HFFc6 (cell line): Measurements from ENCODE around the gene PITX1. TPM values are rescaled to one million over a fixed set of nuclear protein-coding genes. Genes with fewer than 3 reads are reported as not detected.
"Not testable (repeated sequence)": the region's sequence is repeated elsewhere in the genome, so short reads cannot be mapped to it uniquely, and the experiment has no call there.

Source experiments
- DNase-seq: peaks from one replicate; pipeline ENCODE4 v3.0.0-alpha.2; 2018
- H3K27ac Mint-ChIP-seq: 2 replicates; pipeline ENCODE4 v1.8.0; 2020; ENCODE audit warnings: mild to moderate bottlenecking, mixed read lengths
- H3K27me3 Mint-ChIP-seq: 2 replicates; pipeline ENCODE4 v1.8.0; 2021; ENCODE audit warnings: mild to moderate bottlenecking, moderate library complexity, mixed read lengths; ENCODE audit not compliant: insufficient read depth
- H3K36me3 Mint-ChIP-seq: 2 replicates; pipeline ENCODE4 v1.8.0; 2021; ENCODE audit warnings: low read depth, mixed read lengths
- H3K4me1 Mint-ChIP-seq: 2 replicates; pipeline ENCODE4 v1.8.0; 2020; ENCODE audit warnings: low read depth, mixed read lengths
- H3K4me3 Mint-ChIP-seq: 2 replicates; pipeline ENCODE4 v1.8.0; 2020; ENCODE audit warnings: mild to moderate bottlenecking, moderate library complexity, mixed read lengths
- H3K9me3 Mint-ChIP-seq: 2 replicates; pipeline ENCODE4 v1.8.0; 2020; ENCODE audit warnings: mild to moderate bottlenecking, mixed read lengths
- CTCF ChIP-seq: fragments of 200-600 bp; sonication (generic); IDR thresholded peaks from 2 replicates; pipeline ENCODE4 v1.5.0; 2021; ENCODE audit warnings: antibody characterized with exemption, mild to moderate bottlenecking
- total RNA-seq, 6 experiments: library from RNA; stranded (reverse); fragmentation: NEBNext Ultra II Directional; extraction: Animal tissue kit (Norgen Biotek cat#: 25700); gene quantifications; 2 replicates in 1 of 6; 3 replicates in 5 of 6; pipeline ENCODE4 v1.2.3, GENCODE V29; 2021

PITX1 gene
- total RNA-seq, 6 experiments from 2014 or later, result 13.4 to 26.0 (median 14.8) TPM

GRCh38 chr5:135007749-135008363, 26.2 kb downstream of the PITX1 start:
- H3K27ac Mint-ChIP-seq, result no peak overlapping the region
- H3K9me3 Mint-ChIP-seq, result no peaks in the 10 kb centered on the region
- DNase-seq, result no peak
- peaks cover 2% of the 10 kb centered on the region; the same call in 1 of the 2 replicates for H3K27me3 Mint-ChIP-seq
- no peaks in the 10 kb centered on the region for H3K4me1 Mint-ChIP-seq
- no peak overlapping the region for H3K4me3 Mint-ChIP-seq
- no peaks in the 10 kb centered on the region; the same call in 1 of the 2 replicates for H3K36me3 Mint-ChIP-seq
- TF ChIP-seq CTCF, result no peak

DNA sequence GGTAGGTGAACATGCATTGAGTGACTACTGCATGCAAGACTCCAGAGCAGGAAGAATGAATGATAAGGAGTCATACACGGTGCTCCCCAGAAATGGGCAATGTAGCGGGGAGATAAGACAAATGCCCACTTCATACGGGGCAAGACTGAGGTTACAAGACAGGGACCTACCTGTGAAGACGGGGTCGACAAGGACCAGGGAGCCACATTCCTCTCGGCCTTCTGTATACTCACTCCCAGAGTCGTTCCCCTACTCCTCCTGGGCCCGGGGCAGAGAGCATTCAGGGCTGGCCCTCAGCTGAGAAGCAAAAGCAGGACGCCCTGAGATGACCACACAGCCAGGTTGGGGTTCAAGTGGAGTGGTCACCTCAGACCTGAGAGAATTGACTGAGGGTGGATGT, 26.7 kb downstream of the PITX1 start:
- H3K36me3 Mint-ChIP-seq, result no peaks in the 10 kb centered on the region; the same call in 1 of the 2 replicates
- peaks cover 5% of the 10 kb centered on the region; the same call in 1 of the 2 replicates for H3K9me3 Mint-ChIP-seq
- DNase-seq, result no peak
- H3K27me3 Mint-ChIP-seq, result peaks cover 5% of the 10 kb centered on the region
- no peak overlapping the region for H3K27ac Mint-ChIP-seq
- no peak for TF ChIP-seq CTCF
- H3K4me1 Mint-ChIP-seq, result no peaks in the 10 kb centered on the region
- no peak overlapping the region for H3K4me3 Mint-ChIP-seq

DNA sequence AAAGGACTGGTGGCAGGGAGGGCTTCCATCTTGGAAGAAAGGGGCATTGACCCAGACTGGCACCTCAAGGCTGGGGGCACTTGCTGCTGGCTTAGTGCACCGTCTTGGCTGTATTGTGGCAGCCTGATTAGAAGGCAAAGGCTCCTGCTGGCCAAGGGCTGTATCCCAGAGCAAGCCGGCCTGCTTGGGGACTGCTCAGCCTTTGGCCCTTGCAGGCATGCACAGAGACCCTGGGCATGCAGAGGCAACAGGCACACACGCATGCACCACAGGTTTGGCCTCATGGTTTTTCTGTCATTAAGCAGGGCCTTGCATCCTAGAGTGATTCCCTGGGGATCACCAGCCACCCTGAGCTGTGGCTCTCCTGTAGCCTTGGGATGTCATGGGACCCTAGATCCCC, 29.0 kb downstream of the PITX1 start:
- H3K36me3 Mint-ChIP-seq, result no peaks in the 10 kb centered on the region; the same call in 1 of the 2 replicates
- no peaks in the 10 kb centered on the region for H3K4me1 Mint-ChIP-seq
- no peak overlapping the region for H3K27ac Mint-ChIP-seq
- H3K9me3 Mint-ChIP-seq, result peaks cover 7% of the 10 kb centered on the region; the same call in 1 of the 2 replicates
- peaks cover 7% of the 10 kb centered on the region for H3K27me3 Mint-ChIP-seq
- H3K4me3 Mint-ChIP-seq, result no peak overlapping the region
- no peak for TF ChIP-seq CTCF
- DNase-seq, result no peak

GRCh38 chr5:135004376-135004775, 29.7 kb downstream of the PITX1 start:
- Mint-ChIP-seq H3K27ac (no peak overlapping the region), H3K36me3 (no peaks in the 10 kb centered on the region; the same call in 1 of the 2 replicates), H3K27me3 (peaks cover 7% of the 10 kb centered on the region), H3K9me3 (peaks cover 7% of the 10 kb centered on the region; the same call in 1 of the 2 replicates), H3K4me3 (no peak overlapping the region), H3K4me1 (no peaks in the 10 kb centered on the region)
- no peak for DNase-seq
- no peak for TF ChIP-seq CTCF

DNA sequence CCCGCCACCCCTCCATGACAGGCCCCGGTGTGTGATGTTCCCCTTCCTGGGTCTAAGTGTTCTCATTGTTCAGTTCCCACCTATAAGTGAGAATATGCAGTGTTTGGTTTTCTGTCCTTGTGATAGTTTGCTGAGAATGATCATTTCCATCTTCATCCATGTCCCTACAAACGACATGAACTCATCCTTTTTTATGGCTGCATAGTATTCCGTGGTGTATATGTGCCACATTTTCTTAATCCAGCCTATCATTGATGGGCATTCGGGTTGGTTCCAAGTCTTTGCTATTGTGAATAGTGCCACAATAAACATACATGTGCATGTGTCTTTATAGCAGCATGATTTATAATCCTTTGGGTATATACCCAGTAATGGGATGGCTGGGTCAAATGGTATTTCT, 36.0 kb downstream of the PITX1 start:
- H3K36me3 Mint-ChIP-seq, H3K9me3 Mint-ChIP-seq, H3K27ac Mint-ChIP-seq, DNase-seq, H3K27me3 Mint-ChIP-seq, H3K4me3 Mint-ChIP-seq, H3K4me1 Mint-ChIP-seq: not testable (repeated sequence)

GRCh38 chr5:134997015-134997414, 37.0 kb downstream of the PITX1 start:
- no peaks in the 10 kb centered on the region for H3K9me3 Mint-ChIP-seq
- H3K4me3 Mint-ChIP-seq, result no peak overlapping the region
- no peak for TF ChIP-seq CTCF
- H3K4me1 Mint-ChIP-seq, result no peaks in the 10 kb centered on the region
- H3K27ac Mint-ChIP-seq, result no peak overlapping the region
- DNase-seq, result no peak
- no peaks in the 10 kb centered on the region for H3K36me3 Mint-ChIP-seq
- peaks cover 4% of the 10 kb centered on the region for H3K27me3 Mint-ChIP-seq
